GM18858 (cell line): Measurements from ENCODE around the gene ABLIM2.

ENCODE experiments used
- ATAC-seq: cut with Tn5 transposase; IDR thresholded peaks from one replicate; pipeline ENCODE4 v1.9.1; 2021; ENCODE audit not compliant: unreplicated experiment

The ABLIM2 gene

GRCh38 chr4:8032381-8032780, 126.2 kb downstream of the ABLIM2 start:
- no peak for ATAC-seq

DNA sequence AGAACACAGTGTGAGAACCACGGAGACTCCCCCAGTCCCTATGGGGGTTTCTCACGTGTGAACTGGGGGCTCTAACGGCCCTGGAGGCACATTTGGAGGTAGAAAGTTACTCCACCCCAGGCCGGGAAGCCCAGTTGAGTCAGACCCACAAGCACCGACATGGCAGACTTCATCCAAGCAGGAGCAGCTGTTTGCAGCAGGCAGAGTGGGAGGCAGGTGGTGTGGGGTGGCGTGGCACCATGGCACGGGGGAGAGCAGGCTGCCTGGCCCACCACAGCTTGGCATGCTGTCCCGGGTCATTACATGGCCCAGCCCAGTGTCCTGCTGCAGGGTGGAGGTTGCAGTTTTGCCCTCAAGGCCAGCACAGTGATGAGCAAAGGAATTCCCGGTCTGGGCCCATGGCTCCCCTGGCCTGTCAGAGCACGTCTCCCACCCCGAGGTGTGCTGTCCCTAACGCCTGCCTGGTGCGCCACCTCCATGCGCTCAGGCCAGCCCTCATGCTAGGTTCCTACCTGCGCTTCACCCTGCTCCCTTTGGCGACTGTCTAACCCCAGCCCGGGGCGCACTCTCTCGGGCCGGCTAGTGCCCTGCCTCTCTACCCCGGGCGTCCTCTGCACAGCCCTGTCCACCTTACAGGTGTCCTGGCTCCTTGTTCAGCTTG, 128.4 kb downstream of the ABLIM2 start:
- ATAC-seq = no peak

GRCh38 chr4:8029689-8030088, 128.9 kb downstream of the ABLIM2 start:
- ATAC-seq = no peak

- no peak for ATAC-seq
These were observed 129.6 kb downstream of the ABLIM2 start for GRCh38 chr4:8028884-8029568.

DNA sequence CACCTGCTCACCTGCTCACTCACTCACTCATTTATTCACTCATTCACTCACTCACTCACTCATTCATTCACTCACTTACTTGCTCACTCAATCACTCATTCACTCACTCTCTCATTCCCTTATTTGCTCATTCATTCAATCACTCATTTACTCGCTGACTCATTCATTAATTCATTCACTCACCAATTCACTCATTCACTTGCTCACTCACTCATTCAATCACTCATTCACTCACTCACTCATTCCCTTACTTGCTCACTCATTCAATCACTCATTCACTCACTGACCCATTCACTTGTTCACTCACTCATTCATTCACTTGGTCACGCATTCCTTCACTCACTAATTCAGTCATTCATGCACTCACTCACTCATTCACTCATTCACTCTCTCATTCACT, 130.2 kb downstream of the ABLIM2 start:
- no peak for ATAC-seq

- ATAC-seq = no peak
These were observed 132.2 kb downstream of the ABLIM2 start for GRCh38 chr4:8026453-8026852.

DNA sequence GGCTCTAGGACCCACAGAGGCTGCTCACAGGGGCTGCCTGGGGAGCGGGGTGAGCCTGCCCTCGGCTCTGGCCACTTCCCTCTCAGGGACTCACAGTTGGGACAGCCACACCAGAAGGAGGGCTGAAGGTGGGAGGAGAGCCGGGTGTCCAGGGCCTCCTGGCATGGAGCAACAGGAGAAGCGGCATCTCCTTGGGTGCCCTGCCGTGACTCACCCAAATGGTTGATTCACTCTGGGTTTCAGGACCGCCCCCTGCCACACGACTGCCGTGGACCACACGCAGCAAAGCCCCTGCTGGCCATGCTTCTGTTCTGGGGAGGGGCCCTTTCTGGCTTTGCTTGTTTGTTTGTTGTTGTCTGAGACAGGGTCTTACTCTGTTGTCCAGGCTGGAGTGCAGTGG, 132.9 kb downstream of the ABLIM2 start:
- ATAC-seq = no peak

- ATAC-seq = no peak
These were observed 134.4 kb downstream of the ABLIM2 start for GRCh38 chr4:8024073-8024786.

DNA sequence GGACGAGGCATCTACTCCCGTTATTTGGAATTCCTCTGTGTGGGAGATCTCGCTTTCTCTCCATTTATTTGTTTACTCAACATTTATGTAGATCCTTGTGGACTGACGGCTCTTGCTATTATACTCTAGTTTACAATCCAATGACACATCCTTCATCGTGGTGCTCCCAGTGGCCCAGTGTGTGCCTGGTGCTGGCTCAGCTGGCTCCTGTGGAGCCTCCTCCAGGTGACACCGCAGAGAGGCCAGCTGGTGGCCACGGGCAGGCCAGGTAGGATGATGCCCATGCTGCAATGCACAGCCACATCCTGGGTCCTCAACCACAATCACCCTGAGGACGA, 134.9 kb downstream of the ABLIM2 start:
- no peak for ATAC-seq

DNA sequence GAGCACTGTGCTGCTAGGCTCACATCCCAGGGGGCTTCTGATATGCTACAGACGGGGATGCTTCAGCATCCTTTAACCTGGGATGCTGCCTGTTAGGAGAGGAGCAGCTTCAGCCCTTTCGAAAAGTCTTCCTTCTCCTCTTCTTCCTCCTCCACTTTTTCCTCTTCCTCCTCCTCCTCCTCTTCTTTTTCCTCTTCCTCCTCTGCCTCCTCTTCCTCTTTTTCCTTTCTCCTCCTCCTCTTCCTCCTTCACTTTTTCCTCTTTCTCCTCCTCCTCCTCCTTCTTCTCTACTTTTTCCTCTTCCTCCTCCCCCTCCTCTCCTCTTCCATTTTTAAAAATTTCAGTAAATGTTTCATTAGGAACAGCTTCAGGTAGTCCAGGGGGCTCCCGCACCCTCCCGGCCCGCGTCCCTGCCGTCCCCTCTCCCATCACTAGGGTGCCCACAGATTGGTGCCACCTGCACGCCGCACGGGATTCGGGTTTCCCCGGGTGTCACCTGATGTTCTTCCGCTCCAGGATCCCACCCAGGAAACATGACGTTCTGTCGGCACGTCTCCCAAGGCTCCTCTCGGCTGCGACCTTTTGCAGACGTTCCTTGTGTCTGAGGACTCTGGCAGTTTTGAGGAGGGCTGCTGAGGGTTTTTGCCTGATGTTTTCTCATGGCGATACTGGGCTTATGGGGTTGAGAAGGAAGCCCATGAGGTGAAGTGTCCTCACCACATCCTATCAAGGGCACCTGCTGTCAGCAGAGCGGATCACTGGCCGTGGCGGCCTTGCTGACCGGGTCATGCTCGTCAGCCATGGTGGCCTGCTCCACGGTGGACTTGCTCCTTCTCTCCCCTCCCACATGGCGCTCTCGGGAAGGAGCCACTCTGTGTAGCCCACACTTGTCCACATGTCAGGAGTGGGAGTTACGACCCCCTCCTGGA, 135.6 kb downstream of the ABLIM2 start:
- no peak for ATAC-seq

GRCh38 chr4:8021796-8022195, 136.8 kb downstream of the ABLIM2 start:
- ATAC-seq = no peak

DNA sequence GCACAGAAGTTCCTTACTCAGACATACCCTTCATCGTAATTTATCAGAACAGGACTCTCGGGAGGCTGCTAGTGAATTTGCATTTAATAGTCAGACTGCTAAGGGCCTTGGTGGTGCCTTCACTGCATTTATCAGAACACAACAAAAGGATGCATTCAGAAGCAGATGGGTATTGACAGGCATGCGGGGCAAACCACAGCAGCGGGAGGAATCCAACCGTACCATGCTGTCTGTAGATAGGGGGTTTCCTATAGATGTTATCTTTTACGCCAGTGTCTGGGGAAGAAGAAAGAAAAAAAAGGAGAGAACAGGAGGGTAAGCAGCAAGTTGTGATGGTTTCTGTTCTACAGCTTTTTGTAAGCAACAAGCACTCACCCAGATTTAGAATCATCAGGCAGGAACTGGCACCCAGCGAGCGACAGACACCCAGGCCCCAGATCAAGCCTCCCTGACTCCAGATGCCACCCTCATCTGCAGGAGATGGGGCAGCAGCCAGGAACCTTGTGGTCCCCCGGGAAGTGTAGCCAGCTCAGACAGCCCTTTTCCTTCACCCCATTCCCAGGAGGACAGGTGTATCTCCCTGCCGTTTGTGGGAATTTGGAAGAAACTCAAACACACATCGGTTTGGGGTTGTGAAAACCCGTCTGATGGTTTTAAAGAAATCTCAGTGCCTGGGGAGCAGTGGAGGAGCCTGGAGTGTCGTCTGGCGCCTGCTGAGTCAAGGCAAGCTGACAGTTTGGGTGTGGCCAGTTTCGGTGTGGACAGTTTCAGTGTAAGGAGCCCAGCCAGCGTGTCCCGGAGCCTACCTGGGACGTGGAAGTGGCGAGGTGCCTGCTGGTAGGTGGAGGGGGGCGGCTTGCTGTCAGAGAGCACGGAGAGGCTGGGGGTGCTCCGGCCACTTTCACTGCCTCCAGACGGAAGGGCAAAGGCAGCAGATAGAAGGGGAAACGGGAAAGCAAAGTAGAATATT, 138.9 kb downstream of the ABLIM2 start:
- no peak for ATAC-seq

DNA sequence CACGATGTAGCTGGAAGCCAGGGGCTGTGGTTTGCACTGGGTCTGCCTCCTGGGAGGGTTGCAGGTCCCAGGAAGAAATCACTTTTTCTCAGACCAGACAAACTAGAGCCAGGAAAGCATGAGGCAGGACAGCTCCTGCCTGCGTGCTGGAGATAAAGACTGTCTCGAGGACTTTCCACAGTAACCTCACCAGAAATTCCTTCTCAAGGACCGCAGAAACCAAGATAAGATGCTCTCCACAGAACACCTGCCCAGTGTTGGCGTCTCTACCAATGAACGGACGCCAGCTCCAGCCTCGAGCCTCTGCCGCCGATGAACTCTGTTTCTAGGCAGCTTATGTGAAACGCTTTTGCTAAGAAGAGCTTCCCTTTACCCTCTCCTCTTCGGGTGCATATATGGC, 142.1 kb downstream of the ABLIM2 start:
- ATAC-seq = no peak

GRCh38 chr4:8015512-8015911, 143.1 kb downstream of the ABLIM2 start:
- no peak for ATAC-seq

DNA sequence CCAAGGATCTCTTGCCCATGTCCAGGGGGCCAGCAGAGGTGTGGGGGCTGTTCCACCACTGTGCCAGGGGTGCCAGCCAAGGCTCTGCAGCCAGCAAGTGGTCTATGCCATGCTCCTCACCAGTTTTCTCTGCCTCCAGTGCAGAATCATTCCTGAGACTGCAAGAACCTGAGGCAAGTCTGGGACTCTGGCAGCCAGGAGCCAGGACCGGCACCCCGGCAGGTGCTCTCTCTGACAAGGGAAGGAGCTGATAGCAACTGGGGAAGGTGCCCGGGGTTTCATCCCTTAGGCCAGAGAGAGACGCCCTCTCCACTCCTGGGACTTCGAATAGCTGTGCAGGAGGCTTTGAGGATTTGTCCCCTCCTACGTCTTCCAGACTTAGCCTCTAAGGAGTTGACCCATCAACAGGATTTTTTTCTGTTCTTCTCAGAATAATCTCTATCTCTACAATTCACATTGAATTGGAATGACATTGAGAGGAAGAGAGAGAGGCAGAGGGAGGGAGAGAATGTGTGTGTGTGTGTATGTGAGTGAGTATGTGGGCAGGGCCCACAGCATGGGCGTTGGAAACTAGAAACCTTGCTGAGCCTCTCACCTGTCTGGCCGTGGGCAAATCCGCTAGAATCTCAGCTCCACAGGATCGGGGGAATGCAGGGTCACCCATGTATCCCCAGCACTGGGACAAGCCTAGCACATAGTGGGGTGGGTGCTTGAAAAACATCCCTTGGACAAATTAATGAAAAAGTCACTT, 144.5 kb downstream of the ABLIM2 start:
- ATAC-seq = no peak

DNA sequence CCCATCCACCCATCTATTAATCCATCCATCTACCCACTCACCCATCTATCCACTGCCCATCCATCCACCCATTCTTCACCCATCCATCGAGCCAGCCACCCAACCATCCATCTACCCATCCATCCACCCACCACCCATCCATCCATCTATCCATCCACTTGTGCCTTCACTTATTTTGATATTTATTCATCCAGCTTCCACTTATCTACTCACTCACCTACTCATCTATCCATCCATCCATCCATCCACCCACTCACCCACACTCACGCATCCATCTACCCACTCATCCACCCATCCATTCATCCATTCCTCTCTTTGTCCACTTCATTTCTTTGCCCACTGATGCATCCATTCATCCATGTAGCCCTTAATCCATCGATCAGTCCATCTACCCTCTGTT, 146.1 kb downstream of the ABLIM2 start:
- no peak for ATAC-seq

DNA sequence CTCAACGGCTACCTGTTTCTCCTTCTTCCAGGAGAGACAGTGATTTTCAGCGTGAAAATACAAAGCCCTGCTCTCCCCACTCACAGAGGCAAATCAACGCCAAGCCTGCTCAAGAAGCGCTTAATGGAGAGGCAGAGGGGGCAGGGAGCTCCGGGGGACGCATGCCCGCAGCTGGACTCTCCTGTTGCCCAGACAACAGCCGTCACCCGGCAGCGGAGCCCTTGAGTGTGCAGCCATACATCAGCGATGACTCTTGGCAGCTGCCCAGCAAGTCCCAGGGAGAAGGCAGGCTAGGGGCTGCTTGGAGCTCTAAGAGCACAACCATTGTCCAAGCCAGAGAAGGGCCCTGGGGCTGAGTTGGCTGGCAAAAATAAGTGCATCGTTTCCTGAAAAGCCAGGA, 148.0 kb downstream of the ABLIM2 start:
- ATAC-seq = no peak

- no peak for ATAC-seq
These were observed 148.7 kb downstream of the ABLIM2 start for GRCh38 chr4:8009710-8010511.

- ATAC-seq = no peak
These were observed 149.5 kb downstream of the ABLIM2 start for GRCh38 chr4:8009097-8009496.
